Activated naive CD4-positive, alpha-beta T cell treated with anti-CD3 and anti-CD28 coated beads for 36 hours (primary cell): Measurements from ENCODE around the gene RUNX2. TPM values are rescaled to one million over a fixed set of nuclear protein-coding genes. Genes with fewer than 3 reads are reported as not detected.

ENCODE experiments used
- CTCF ChIA-PET: fragments of 350-600 bp; sonication (Branson Sonifier 250); formaldehyde crosslinking; loops from one replicate; lab custom pipeline; 2021; ENCODE audit warnings: antibody characterized with exemption; lab: Charles Lee
- DNase-seq: peaks from one replicate; pipeline ENCODE4 v3.0.0-alpha.2; 2020
- H3K27ac Mint-ChIP-seq: one replicate; pipeline ENCODE4 v1.8.0; 2021; ENCODE audit warnings: mild to moderate bottlenecking, mixed read lengths
- H3K27me3 Mint-ChIP-seq: one replicate; pipeline ENCODE4 v1.8.0; 2021; ENCODE audit warnings: low read depth, mixed read lengths
- H3K36me3 Mint-ChIP-seq: one replicate; pipeline ENCODE4 v1.8.0; 2021; ENCODE audit warnings: low read depth, mixed read lengths
- H3K4me1 Mint-ChIP-seq: one replicate; pipeline ENCODE4 v1.8.0; 2021; ENCODE audit warnings: low read depth, mixed read lengths
- H3K4me3 Mint-ChIP-seq: one replicate; pipeline ENCODE4 v1.8.0; 2021; ENCODE audit warnings: mild to moderate bottlenecking, moderate library complexity, mixed read lengths
- H3K9me3 Mint-ChIP-seq: one replicate; pipeline ENCODE4 v1.8.0; 2021; ENCODE audit warnings: mixed read lengths
- intact Hi-C: fragments of 100-400 bp; cut with micrococcal nuclease; formaldehyde crosslinking; loops from one replicate; pipeline ENCODE4 v1.15.1; 2023
- total RNA-seq, 2 experiments: library from RNA; stranded (reverse); gene quantifications; one replicate each; pipeline ENCODE4 v1.2.3, GENCODE V29; 2021

RUNX2 gene
- total RNA-seq, 2 experiments from 2014 or later: 3.1 to 3.6 TPM

DNA sequence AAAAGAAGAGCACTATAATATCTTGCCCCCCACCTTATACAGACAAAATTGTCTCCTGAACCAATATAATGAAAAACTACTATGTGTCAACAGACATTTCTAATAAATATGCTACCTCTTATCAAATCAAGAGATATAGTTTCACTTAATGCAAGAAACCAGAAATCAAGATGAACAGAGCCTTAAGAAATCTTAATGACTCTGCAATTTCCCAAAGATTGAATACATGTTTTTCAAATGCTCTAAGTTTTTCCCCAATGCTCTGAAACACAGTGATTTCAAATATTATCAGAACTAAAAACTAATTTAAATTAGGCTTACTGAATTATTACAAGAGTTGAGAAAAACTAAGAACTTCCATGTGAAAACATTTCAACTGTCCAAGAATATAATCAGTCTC lies 36.3 kb downstream of the RUNX2 start:
- no peak overlapping the region for H3K27ac Mint-ChIP-seq
- intact Hi-C loops: no loop called here
- CTCF ChIA-PET: no interaction called here
- H3K4me3 Mint-ChIP-seq: no peak overlapping the region
- DNase-seq: no peak
- no peaks in the 10 kb centered on the region for H3K9me3 Mint-ChIP-seq
- H3K27me3 Mint-ChIP-seq: no peaks in the 10 kb centered on the region
- peaks cover 12% of the 10 kb centered on the region for H3K4me1 Mint-ChIP-seq
- peaks cover 12% of the 10 kb centered on the region for H3K36me3 Mint-ChIP-seq

DNA sequence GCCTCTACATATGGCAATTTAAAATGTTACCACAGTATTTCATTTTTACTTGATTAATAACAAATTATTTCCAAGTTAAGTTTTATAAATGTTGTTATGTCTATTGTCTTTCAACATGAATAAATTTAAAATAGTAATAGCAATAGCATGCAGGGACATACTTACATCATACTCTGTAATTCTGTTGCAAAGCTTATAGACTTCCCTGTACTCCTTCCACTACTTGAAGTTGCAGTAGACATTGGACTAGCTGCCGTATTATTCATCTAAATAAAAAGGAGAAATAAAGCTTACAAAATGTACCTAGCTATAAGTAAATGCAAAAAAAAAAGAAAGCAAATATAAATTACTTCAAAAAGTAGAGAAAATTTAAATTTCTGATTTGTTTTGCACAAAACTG lies 36.9 kb downstream of the RUNX2 start:
- no peak for DNase-seq
- Mint-ChIP-seq H3K4me1 (peaks cover 13% of the 10 kb centered on the region), H3K4me3 (no peak overlapping the region), H3K36me3 (peaks cover 14% of the 10 kb centered on the region), H3K27ac (no peak overlapping the region), H3K9me3 (no peaks in the 10 kb centered on the region), H3K27me3 (no peaks in the 10 kb centered on the region)
- CTCF ChIA-PET: interaction anchor here (0.6 kb wide), 1 partner anchor 545 kb away, joined by 3 read pairs; no protein-coding TSS in a partner anchor
- intact Hi-C loops: no loop called here

DNA sequence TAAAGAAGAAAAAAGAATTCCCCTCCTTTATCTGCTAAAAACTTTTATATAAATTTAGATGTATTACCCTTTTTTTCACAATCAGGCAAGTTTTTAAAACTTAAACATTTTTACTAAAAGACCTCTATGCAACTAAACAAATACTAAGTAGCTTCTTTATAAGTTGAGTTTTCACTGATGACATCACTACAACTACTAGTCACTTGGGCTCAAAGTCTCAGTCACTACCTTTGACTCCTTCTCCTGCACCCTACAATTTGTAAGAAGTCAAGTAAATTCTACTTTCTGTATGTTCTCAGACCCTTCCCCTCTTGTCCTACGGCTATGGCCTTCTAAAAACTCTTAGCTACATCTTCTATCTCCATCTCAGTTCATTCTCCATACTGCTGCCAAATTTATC lies 38.4 kb downstream of the RUNX2 start:
- Mint-ChIP-seq H3K9me3 (no peaks in the 10 kb centered on the region), H3K4me3 (no peak overlapping the region), H3K27me3 (no peaks in the 10 kb centered on the region), H3K4me1 (peaks cover 20% of the 10 kb centered on the region), H3K27ac (no peak overlapping the region), H3K36me3 (peaks cover 14% of the 10 kb centered on the region)
- intact Hi-C loops: no loop called here
- CTCF ChIA-PET: no interaction called here
- no peak for DNase-seq

DNA sequence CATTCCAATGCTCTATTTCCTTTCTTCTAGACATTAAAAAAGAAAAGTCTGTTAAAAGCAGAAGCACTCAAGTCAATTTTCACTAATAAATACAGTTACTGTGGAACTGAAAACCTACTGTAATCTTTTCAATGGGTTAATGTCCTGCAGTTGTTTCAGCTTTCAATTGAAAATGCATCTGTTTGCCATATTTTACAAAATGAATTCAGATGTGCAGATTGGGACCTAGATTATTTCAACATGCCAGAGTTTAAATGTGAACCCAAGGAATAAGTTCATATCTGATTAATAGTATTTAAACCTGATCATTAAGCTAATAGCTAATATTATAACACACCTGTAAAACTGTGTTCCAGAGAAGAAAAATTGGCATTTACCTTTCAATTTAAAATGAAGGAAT lies 39.9 kb downstream of the RUNX2 start:
- H3K4me3 Mint-ChIP-seq: no peak overlapping the region
- no peak overlapping the region for H3K27ac Mint-ChIP-seq
- no peak for DNase-seq
- H3K4me1 Mint-ChIP-seq: peaks cover 31% of the 10 kb centered on the region
- H3K9me3 Mint-ChIP-seq: no peaks in the 10 kb centered on the region
- no peaks in the 10 kb centered on the region for H3K27me3 Mint-ChIP-seq
- H3K36me3 Mint-ChIP-seq: peaks cover 11% of the 10 kb centered on the region
- CTCF ChIA-PET: no interaction called here
- intact Hi-C loops: no loop called here

DNA sequence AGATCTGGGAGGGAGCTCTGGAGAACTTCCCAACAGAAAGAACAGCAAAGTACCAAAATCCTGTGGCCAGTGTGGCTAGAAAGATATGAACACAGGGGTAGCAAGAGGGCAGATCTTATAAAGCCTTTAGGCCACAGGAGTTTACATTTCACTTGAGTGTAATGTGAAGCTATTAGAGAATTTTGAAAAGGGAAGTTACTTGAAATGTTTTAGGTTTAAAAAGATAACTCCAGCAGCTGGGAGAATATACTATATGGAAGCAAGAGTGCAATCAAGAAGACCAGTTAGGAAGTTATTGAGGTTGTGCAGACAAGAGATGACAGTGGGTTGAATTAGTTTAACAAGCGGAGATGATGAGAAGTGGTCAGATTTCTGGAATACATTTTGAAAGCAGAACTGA lies 41.7 kb downstream of the RUNX2 start:
- H3K27ac Mint-ChIP-seq: no peak overlapping the region
- no peaks in the 10 kb centered on the region for H3K9me3 Mint-ChIP-seq
- peaks cover 33% of the 10 kb centered on the region for H3K4me1 Mint-ChIP-seq
- H3K27me3 Mint-ChIP-seq: no peaks in the 10 kb centered on the region
- intact Hi-C loops: loop anchor here (10.0 kb wide), 2 partner anchors 365 to 765 kb away; no protein-coding TSS in a partner anchor
- CTCF ChIA-PET: interaction anchor here (0.6 kb wide), 1 partner anchor 29 kb away, joined by 3 read pairs; no protein-coding TSS in a partner anchor
- H3K4me3 Mint-ChIP-seq: no peak overlapping the region
- no peak for DNase-seq
- H3K36me3 Mint-ChIP-seq: peaks cover 7% of the 10 kb centered on the region

DNA sequence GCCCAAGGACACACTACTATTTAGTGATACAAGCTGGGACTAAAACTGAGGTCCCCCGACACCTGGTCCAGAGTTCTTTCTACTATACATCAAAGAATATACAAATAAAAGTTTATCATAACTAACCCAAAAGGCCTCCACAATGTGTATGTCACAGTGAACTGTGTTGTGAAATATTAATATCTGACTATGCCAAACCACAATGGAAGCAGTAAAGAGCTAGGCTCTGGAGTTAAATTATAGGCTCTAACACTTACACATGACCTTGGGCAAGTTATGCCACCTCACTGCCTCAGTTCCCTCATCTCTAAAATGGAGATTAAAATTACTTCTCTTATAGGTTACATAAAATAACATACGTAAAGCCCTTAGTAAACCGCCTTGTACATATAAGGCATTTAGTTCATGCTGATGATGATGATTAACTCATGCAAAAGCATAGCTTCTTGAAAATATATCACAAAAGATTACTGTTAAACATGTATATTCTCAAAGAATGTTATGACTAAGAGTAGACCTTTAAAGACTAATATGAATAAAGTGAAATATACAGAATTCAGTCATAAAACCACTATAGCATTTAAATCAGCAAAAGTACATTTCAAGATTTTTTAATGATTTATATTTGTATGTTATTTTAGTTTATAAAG lies 43.9 kb downstream of the RUNX2 start:
- intact Hi-C loops: loop anchor here (1.0 to 10.0 kb wide), 5 partner anchors 107 to 763 kb away; no protein-coding TSS in a partner anchor
- H3K36me3 Mint-ChIP-seq: peaks cover 6% of the 10 kb centered on the region
- no peaks in the 10 kb centered on the region for H3K9me3 Mint-ChIP-seq
- peaks cover 35% of the 10 kb centered on the region for H3K4me1 Mint-ChIP-seq
- H3K27me3 Mint-ChIP-seq: no peaks in the 10 kb centered on the region
- CTCF ChIA-PET: no interaction called here
- H3K4me3 Mint-ChIP-seq: no peak overlapping the region
- H3K27ac Mint-ChIP-seq: peak overlapping the region; percentile 47
- peak; percentile 15 for DNase-seq

DNA sequence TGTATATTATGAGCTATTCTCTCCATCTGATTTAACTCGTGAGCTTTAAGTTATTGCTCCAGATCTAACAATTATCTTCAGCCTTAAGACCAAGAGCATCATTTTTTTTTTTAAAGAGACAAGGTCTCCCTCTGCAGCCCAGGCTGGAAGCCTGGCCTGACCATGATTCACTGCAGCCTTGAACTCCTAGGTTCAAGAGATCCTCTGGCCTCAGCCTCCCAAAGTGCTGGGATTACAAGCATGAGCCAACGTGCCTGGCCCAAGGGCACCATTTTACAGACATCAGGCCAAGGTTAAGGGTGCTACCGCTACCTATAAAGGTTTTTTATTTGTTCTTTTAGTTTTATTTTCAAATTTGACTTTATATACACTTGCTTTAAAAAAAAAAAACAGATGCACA lies 47.3 kb downstream of the RUNX2 start:
- H3K4me1 Mint-ChIP-seq: peaks cover 33% of the 10 kb centered on the region
- intact Hi-C loops: loop anchor here (2.0 to 10.0 kb wide), 5 partner anchors 258 to 783 kb away; no protein-coding TSS in a partner anchor
- H3K27ac Mint-ChIP-seq: no peak overlapping the region
- H3K4me3 Mint-ChIP-seq: no peak overlapping the region
- DNase-seq: no peak
- no peaks in the 10 kb centered on the region for H3K27me3 Mint-ChIP-seq
- CTCF ChIA-PET: interaction anchor here (0.6 to 0.9 kb wide), 7 partner anchors 41 to 763 kb away, joined by 3 to 4 read pairs (median 4); no protein-coding TSS in a partner anchor
- H3K9me3 Mint-ChIP-seq: no peaks in the 10 kb centered on the region
- H3K36me3 Mint-ChIP-seq: peaks cover 3% of the 10 kb centered on the region

DNA sequence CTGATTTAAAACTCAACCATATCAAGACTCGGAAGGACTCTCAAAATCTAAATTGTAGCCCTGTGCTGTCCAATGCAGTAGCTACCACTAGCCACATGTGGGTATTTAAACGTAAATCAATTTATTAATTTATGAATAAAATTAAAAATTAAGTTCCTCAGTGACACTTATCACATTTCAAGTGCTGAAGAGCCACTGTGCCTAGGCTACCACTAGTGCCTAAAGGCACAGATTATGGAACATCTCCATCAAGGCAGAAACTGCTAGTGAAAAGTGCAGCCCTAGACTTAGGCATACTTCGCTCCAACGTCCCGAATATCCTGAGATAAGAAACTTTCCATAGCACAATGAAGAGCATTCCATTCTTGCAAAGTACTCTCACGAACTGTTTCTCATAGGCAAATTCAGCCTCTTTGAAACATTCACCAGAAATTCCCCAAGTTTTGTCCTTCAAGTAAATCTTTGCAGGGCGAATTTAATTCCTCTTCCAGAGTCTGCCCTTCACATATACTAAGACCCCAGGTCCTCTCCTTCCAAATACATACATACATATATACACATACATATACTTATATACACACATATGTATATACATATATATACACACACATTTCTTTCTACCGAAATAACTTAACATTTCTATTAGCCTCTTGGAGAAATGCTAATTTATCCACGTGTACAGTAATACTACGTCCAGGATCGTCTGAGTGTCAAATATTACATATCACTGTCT lies 48.3 kb downstream of the RUNX2 start:
- intact Hi-C loops: loop anchor here (1.0 to 10.0 kb wide), 13 partner anchors 44 to 784 kb away; partner anchors contain the start of gene RUNX2
- peak overlapping the region; percentile 99 for H3K27ac Mint-ChIP-seq
- peaks cover 26% of the 10 kb centered on the region for H3K4me1 Mint-ChIP-seq
- CTCF ChIA-PET: interaction anchor here (0.6 to 1.5 kb wide), 3 partner anchors 43 to 344 kb away, joined by 3 to 4 read pairs (median 3); no protein-coding TSS in a partner anchor
- H3K4me3 Mint-ChIP-seq: peak overlapping the region; percentile 92
- no peaks in the 10 kb centered on the region for H3K27me3 Mint-ChIP-seq
- no peak for DNase-seq
- no peaks in the 10 kb centered on the region for H3K9me3 Mint-ChIP-seq
- H3K36me3 Mint-ChIP-seq: peaks cover 3% of the 10 kb centered on the region

DNA sequence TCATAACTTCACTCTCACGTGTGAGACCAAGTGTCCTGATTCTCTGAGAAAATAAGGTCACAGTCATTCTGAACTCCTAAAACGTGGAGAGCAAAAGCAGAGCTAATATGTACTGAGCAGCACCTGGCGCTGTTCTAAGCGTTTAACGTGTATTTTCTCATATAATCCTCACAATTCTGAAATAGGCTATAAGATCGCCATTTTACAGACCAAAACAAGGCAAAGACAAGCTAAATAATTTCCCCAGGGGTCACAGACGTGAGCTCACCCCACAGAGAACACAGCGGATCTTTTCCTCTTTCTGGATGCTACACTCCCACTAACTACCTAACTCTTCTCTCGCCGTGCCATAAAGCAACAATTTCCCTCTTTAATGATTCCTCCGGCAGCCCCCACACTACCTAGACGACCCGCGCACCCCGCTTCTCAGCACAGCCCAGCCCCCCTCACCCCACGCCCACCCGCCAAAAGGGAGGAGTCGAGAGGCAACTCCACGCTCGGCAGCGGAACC lies 49.0 kb downstream of the RUNX2 start:
- CTCF ChIA-PET: interaction anchor here (0.6 to 1.6 kb wide), 3 partner anchors 40 to 343 kb away, joined by 3 to 5 read pairs (median 3); no protein-coding TSS in a partner anchor
- Mint-ChIP-seq H3K4me3 (peak overlapping the region; percentile 92), H3K4me1 (peaks cover 20% of the 10 kb centered on the region), H3K27me3 (no peaks in the 10 kb centered on the region), H3K9me3 (no peaks in the 10 kb centered on the region), H3K27ac (peak overlapping the region; percentile 99), H3K36me3 (peaks cover 3% of the 10 kb centered on the region)
- intact Hi-C loops: loop anchor here (1.0 to 10.0 kb wide), 13 partner anchors 43 to 785 kb away; partner anchors contain the start of gene RUNX2
- peak; percentile 75 for DNase-seq

DNA sequence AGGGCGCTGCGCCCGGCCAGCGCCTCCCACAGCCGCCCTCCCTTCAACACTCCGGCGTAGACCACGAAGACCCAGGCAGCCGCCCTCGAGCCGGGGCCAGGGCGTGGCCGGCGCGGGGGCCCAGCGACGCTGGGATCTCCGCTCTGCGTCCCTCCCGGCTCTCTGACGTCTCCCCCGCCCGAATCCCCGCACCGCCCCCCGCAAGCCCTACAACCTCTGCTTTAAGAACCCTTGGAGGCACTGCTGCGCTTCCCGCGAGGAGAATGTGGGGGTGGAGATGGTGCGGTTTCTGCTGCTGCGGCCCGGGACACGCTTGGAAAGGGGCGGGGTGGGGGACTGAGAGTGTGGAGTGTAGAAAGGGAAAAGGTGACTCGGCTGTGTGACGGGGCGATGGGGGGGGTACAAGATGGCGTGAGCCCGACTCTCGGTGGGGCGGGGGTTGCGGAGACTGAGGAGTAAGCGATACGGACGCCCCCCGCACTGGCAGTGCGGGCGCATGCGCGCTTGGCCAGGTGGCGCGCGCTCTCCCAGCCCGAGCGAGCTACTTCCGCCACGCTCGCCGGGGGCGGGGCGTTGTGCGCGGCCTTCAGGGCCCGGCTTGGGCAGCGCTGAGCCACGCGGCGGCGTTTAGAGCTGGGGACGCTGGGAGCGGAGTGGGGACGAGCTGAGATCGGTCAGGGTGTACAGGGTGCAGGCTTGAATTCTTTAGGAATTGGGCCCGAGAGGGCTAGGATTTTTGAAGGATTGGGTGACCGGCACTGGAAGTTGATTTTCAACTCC lies 49.6 kb downstream of the RUNX2 start, which contains the start of gene SUPT3H:
Gene SUPT3H, minus strand, starts transcription at position 381 of the 780 bp plus-strand sequence.
- peak; percentile 91 for DNase-seq
- Mint-ChIP-seq H3K9me3 (no peaks in the 10 kb centered on the region), H3K36me3 (peaks cover 3% of the 10 kb centered on the region), H3K27ac (peak within 1 kb of the TSS; percentile 99), H3K4me3 (peak within 1 kb of the TSS; percentile 92), H3K4me1 (peaks cover 16% of the 10 kb centered on the region), H3K27me3 (no peaks in the 10 kb centered on the region)
- CTCF ChIA-PET: interaction anchor here (0.7 to 1.6 kb wide), 5 partner anchors 17 to 342 kb away, joined by 3 to 5 read pairs (median 3); no protein-coding TSS in a partner anchor
- intact Hi-C loops: loop anchor here (1.0 to 10.0 kb wide), 16 partner anchors 43 to 785 kb away; partner anchors contain the start of gene RUNX2

DNA sequence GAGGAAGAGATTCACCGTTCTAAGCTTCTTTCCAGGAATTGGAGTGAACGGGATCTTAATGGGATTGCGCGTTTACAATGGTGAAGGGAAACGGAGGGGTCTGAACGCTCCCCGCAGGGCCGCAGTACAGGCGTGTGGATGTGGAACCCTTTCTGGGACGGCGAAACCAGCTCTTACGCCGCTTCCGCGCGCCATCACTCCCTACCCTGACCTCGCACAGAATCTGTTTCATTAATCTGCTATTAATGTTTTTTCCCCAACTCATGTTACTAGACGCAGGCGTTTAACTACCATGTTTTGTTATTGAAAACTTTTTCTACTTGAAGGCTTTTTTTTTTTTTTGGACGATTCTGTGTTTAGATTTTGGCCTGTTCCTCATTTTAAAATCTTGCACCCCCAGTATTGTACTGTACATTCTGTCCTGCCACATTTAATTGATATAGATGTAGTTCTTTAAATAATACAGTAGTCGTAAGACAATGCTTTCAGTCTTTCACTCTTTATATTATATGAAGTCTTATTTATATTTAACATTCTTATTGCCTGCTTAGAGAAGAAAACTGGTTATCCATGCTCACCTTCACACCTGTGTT lies 50.3 kb downstream of the RUNX2 start:
- CTCF ChIA-PET: interaction anchor here (0.7 to 1.6 kb wide), 6 partner anchors 18 to 342 kb away, joined by 3 to 5 read pairs (median 4); no protein-coding TSS in a partner anchor
- peak overlapping the region; percentile 92 for H3K4me3 Mint-ChIP-seq

More for the DNA sequence above, 50.3 kb downstream of the RUNX2 start:
- intact Hi-C loops: loop anchor here (1.0 to 10.0 kb wide), 7 partner anchors 208 to 786 kb away; no protein-coding TSS in a partner anchor
- Mint-ChIP-seq H3K9me3 (no peaks in the 10 kb centered on the region), H3K27me3 (no peaks in the 10 kb centered on the region), H3K36me3 (peaks cover 3% of the 10 kb centered on the region), H3K27ac (peak overlapping the region; percentile 99), H3K4me1 (peaks cover 12% of the 10 kb centered on the region)
- peak; percentile 34 for DNase-seq
